Neural cell (in vitro differentiated cells): ENCODE results near the gene RHCG.

ENCODE experiments used
- CTCF ChIP-seq: fragments of 450-650 bp; IDR thresholded peaks from 2 replicates; pipeline ENCODE4 v1.5.1; 2014; ENCODE audit warnings: antibody characterized with exemption, mild to moderate bottlenecking, moderate library complexity; ENCODE audit not compliant: poor library complexity, severe bottlenecking
- REST ChIP-seq: IDR thresholded peaks from 2 replicates; pipeline ENCODE4 v1.6.1; 2012; ENCODE audit warnings: borderline replicate concordance
- TAF1 ChIP-seq: IDR thresholded peaks from 2 replicates; pipeline ENCODE4 v1.6.1; 2012; ENCODE audit warnings: low read depth

GRCh38 chr15:89512631-89513030 is 16.2 kb upstream of the RHCG start:
- TF ChIP-seq CTCF: no peak
- TF ChIP-seq REST: no peak
- TF ChIP-seq TAF1: no peak
